ENCODE results near the gene FGF14. TPM values are rescaled to one million over a fixed set of nuclear protein-coding genes. Genes with fewer than 3 reads are reported as not detected.
"Not testable (repeated sequence)": the region's sequence is repeated elsewhere in the genome, so short reads cannot be mapped to it uniquely, and the experiment has no call there.

FGF14 gene
- total RNA-seq, 1 donor from 2014 or later: 1.7 TPM

DNA sequence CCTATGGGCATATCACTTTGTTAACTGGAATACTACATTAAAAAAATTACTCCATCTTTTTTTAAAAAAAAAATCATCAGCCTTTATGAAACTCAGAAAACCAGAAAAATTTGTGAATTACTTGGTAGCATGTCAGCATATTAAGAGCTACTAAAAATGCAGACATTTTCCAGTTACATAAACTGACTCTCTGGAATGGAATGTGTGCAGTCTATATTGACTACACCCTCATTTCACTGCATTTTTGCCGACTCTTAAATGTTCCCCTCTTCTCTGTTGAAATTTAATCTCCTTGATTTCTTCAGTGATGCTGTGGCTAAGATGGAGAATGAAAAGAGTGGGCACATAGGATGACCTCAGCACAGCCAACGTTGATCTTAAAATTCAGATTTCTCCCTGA, 555.6 kb downstream of the FGF14 start:
- H3K9me3 Mint-ChIP-seq: no peaks in the 10 kb centered on the region
- no peaks in the 10 kb centered on the region for H3K27me3 Mint-ChIP-seq (ENCODE audit: low read depth)
- H3K4me1 Mint-ChIP-seq: peaks cover 12% of the 10 kb centered on the region
- DNase-seq (ENCODE audit: low read depth, low spot score): no peak
- H3K36me3 Mint-ChIP-seq (ENCODE audit: low read depth): no peaks in the 10 kb centered on the region
- H3K27ac Mint-ChIP-seq (ENCODE audit: unreplicated experiment): no peak overlapping the region
- no peak overlapping the region for H3K4me3 Mint-ChIP-seq
- TF ChIP-seq, protein P1, sequence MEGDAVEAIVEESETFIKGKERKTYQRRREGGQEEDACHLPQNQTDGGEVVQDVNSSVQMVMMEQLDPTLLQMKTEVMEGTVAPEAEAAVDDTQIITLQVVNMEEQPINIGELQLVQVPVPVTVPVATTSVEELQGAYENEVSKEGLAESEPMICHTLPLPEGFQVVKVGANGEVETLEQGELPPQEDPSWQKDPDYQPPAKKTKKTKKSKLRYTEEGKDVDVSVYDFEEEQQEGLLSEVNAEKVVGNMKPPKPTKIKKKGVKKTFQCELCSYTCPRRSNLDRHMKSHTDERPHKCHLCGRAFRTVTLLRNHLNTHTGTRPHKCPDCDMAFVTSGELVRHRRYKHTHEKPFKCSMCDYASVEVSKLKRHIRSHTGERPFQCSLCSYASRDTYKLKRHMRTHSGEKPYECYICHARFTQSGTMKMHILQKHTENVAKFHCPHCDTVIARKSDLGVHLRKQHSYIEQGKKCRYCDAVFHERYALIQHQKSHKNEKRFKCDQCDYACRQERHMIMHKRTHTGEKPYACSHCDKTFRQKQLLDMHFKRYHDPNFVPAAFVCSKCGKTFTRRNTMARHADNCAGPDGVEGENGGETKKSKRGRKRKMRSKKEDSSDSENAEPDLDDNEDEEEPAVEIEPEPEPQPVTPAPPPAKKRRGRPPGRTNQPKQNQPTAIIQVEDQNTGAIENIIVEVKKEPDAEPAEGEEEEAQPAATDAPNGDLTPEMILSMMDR (conservative IDR thresholded peaks at IDR 0.05): no peak

DNA sequence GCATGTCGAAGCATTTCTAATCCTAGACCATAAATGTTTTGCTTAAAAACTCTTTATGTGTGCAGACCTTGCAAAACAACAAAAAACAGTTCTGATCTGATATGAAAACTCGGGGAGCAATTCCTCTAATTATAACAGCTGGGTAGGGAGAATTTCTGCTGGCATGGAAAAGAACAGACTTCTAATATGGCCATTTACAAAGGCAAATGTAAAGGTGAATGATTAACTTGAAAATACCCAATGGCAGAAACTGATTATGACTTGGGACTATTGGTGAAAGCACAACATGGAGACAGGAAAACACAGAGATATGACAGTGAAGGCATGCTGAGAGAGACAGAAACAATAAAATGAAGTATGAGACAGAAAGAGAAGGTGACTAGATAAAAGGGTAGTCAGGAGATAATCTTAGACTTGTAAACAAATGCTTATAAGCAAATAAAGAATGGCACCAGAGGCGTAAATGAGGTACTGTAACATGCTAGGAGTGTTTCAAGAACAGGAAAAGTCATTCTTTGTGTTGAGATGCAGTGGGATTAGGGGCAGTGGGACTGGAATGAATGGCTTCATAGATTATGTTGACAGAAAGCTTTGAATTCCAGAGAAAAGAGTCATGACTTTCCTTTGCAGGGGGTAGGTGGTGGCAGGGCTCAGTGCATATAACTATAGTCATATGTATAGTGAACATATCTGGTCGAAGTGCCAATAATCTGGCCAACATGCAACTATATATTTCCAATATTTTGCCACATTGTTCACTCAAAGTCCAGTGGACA, 556.4 kb downstream of the FGF14 start:
- no peaks in the 10 kb centered on the region for H3K36me3 Mint-ChIP-seq (ENCODE audit: low read depth)
- no peak overlapping the region for H3K27ac Mint-ChIP-seq (ENCODE audit: unreplicated experiment)

DNA sequence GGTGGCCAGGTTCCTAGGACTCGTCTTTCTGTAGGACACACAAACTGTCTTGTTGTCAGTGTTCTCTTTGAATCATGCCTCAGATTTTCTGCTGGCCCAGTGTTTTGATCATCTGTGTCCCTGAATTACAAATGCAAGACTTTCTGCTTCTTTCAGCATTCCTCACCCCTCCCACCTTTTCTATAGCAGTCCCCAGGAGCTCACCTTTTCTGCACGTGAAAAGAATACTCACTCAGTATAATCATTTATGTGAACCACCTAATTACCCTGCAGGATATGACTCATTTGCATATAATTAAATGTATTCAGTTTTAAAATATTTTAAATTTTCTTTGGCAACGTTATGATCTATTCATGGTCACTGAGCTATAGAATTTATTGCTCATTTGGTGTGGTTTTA, 560.1 kb downstream of the FGF14 start:
- Mint-ChIP-seq H3K27me3 (ENCODE audit: low read depth) (peaks cover 2% of the 10 kb centered on the region), H3K9me3 (no peaks in the 10 kb centered on the region), H3K36me3 (ENCODE audit: low read depth) (no peaks in the 10 kb centered on the region), H3K4me1 (peaks cover 7% of the 10 kb centered on the region), H3K4me3 (no peak overlapping the region), H3K27ac (ENCODE audit: unreplicated experiment) (no peak overlapping the region)
- no peak for DNase-seq (ENCODE audit: low read depth, low spot score)
- TF ChIP-seq, protein P1 (conservative IDR thresholded peaks at IDR 0.05): no peak

More for the DNA sequence above, 556.4 kb downstream of the FGF14 start:
- H3K4me3 Mint-ChIP-seq: no peak overlapping the region
- TF ChIP-seq, protein P1 (conservative IDR thresholded peaks at IDR 0.05): no peak
- no peaks in the 10 kb centered on the region for H3K9me3 Mint-ChIP-seq
- no peaks in the 10 kb centered on the region for H3K27me3 Mint-ChIP-seq (ENCODE audit: low read depth)
- H3K4me1 Mint-ChIP-seq: peaks cover 12% of the 10 kb centered on the region
- no peak for DNase-seq (ENCODE audit: low read depth, low spot score)

DNA sequence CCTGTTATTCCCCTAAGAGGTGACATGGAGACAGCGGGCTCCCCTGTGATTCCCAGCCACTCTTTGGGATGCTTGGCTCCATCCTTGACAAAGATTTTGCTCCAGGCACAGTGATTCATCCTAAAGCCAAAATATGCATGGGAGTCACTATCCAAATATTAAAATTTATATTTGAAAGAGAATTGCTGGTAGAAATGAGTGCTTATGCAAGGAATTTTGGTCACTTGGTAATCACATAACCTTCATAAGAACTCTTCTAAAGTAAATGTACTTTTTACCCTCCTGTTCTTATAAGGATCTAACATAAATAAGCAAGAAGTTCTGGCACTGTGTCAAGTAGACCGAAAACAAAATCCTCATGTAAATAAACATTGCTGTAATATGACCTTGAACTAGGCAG, 563.5 kb downstream of the FGF14 start:
- Mint-ChIP-seq H3K27ac (ENCODE audit: unreplicated experiment) (no peak overlapping the region), H3K4me3 (no peak overlapping the region), H3K36me3 (ENCODE audit: low read depth) (no peaks in the 10 kb centered on the region), H3K4me1 (no peaks in the 10 kb centered on the region), H3K9me3 (no peaks in the 10 kb centered on the region), H3K27me3 (ENCODE audit: low read depth) (peaks cover 2% of the 10 kb centered on the region)
- DNase-seq (ENCODE audit: low read depth, low spot score): no peak
- TF ChIP-seq, protein P1 (conservative IDR thresholded peaks at IDR 0.05): no peak

DNA sequence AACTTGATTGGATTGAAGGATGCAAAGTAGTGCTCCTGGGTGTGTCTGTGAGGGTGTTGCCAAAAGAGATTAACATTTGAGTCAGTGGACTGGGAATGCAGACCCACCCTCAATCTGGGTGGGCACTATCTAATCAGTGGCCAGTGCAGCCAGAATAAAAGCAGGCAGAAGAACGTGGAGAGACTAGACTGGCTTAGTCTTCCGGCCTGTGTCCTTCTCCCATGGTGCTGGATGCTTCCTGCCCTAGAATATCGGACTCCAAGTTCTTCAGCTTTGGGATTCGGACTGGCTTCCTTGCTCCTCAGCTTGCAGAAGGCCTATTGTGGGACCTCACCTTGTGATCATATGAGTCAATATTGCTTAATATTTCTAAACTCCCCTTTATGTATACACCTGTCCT, 564.1 kb downstream of the FGF14 start:
- H3K9me3 Mint-ChIP-seq; H3K36me3 Mint-ChIP-seq (ENCODE audit: low read depth); H3K27ac Mint-ChIP-seq (ENCODE audit: unreplicated experiment); DNase-seq (ENCODE audit: low read depth, low spot score); H3K4me1 Mint-ChIP-seq; H3K4me3 Mint-ChIP-seq; H3K27me3 Mint-ChIP-seq (ENCODE audit: low read depth): not testable (repeated sequence)

DNA sequence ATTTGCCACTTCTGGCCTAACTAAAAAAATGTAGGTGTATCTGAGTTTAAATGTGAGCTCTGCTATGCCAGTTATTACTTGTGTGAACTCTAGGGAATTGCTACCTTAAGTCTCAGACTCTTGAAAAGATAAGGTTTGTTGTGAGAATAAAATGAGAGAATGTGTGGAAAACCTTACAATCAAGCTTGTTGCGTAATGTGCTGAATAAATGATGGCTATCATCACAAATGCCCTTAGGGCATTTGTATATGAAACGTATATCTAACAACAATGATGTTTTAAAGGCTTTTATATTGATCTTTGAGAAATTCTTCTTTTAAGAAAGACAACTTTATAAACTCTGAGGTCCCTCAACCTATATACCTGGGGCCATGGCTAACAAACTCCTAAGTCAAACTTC, 564.6 kb downstream of the FGF14 start:
- no peaks in the 10 kb centered on the region for H3K36me3 Mint-ChIP-seq (ENCODE audit: low read depth)
- DNase-seq (ENCODE audit: low read depth, low spot score): no peak
- H3K27ac Mint-ChIP-seq (ENCODE audit: unreplicated experiment): no peak overlapping the region
- no peak overlapping the region for H3K4me3 Mint-ChIP-seq
- H3K9me3 Mint-ChIP-seq: no peaks in the 10 kb centered on the region
- H3K4me1 Mint-ChIP-seq: no peaks in the 10 kb centered on the region
- peaks cover 2% of the 10 kb centered on the region for H3K27me3 Mint-ChIP-seq (ENCODE audit: low read depth)
- TF ChIP-seq, protein P1 (conservative IDR thresholded peaks at IDR 0.05): no peak

Data from neural crest cell (in vitro differentiated cells).